Epithelial cell of proximal tubule (primary cell): ENCODE results near the gene IFT22. TPM values are rescaled to one million over a fixed set of nuclear protein-coding genes. Genes with fewer than 3 reads are reported as not detected.

Source experiments
- DNase-seq: peaks from one replicate; pipeline ENCODE4 v3.0.0-alpha.2; 2011; ENCODE audit warnings: low read depth
- H3K4me3 ChIP-seq: 2 replicates; pipeline ENCODE4 v1.5.1; 2011; ENCODE audit warnings: low read depth, mild to moderate bottlenecking, low read length
- CTCF ChIP-seq: conservative IDR thresholded peaks from 2 replicates; pipeline ENCODE4 v1.5.1; 2012; ENCODE audit warnings: low read depth, mild to moderate bottlenecking, low read length
- total RNA-seq: library from RNA; depleted of rRNA; stranded (reverse); fragments of >200 nt; gene quantifications from 2 replicates; pipeline ENCODE4 v1.2.3, GENCODE V29; 2015

IFT22 gene
- total RNA-seq, 1 donor from 2014 or later, result 45.3 TPM

- DNase-seq, result no peak
- TF ChIP-seq CTCF, result peak; percentile 87
- no peak overlapping the region for H3K4me3 ChIP-seq
Measured at GRCh38 chr7:101315336-101315735, 6.3 kb downstream of the IFT22 start.

- H3K4me3 ChIP-seq, result peak overlapping the region; percentile 71
- no peak for TF ChIP-seq CTCF
- DNase-seq, result no peak
Measured at GRCh38 chr7:101308245-101309085, 13.1 kb downstream of the IFT22 start.

GRCh38 chr7:101306307-101306706, 15.3 kb downstream of the IFT22 start:
- H3K4me3 ChIP-seq, result no peak overlapping the region
- DNase-seq, result no peak
- TF ChIP-seq CTCF, result no peak

- TF ChIP-seq CTCF, result no peak
- no peak for DNase-seq
- no peak overlapping the region for H3K4me3 ChIP-seq
Measured at GRCh38 chr7:101303102-101303701, 18.4 kb downstream of the IFT22 start.

- no peak for DNase-seq
- TF ChIP-seq CTCF, result no peak
- H3K4me3 ChIP-seq, result no peak overlapping the region
Measured at GRCh38 chr7:101302641-101303101, 18.9 kb downstream of the IFT22 start.

- DNase-seq, result no peak
- no peak for TF ChIP-seq CTCF
- H3K4me3 ChIP-seq, result no peak overlapping the region
Measured at GRCh38 chr7:101300465-101301376, 20.9 kb downstream of the IFT22 start.
